Right cardiac atrium (tissue), 5 donors: ENCODE data around the gene CCDC197. TPM values are rescaled to one million over a fixed set of nuclear protein-coding genes. Genes with fewer than 3 reads are reported as not detected.

Experiments used
- ATAC-seq, 2 donors: fragments of 200-7000 bp; cut with Tn5 transposase; one replicate each; pipeline versions ENCODE4 v1.8.0 to v1.9.1; 2020; ENCODE audit warnings: moderate library complexity in 2 of 2, mild to moderate bottlenecking in 1 of 2
- DNase-seq, 3 donors: peaks; one replicate each; pipeline ENCODE4 v3.0.0-alpha.2; 2020
- H3K27ac ChIP-seq: one replicate; pipeline ENCODE4 v1.5.1; 2013; ENCODE audit warnings: mild to moderate bottlenecking, low read length, control low read depth, moderate library complexity
- H3K27me3 ChIP-seq: one replicate; pipeline ENCODE4 v1.6.1; 2013; ENCODE audit not compliant: control insufficient read depth, insufficient read depth
- H3K4me1 ChIP-seq: one replicate; pipeline ENCODE4 v1.6.1; 2013; ENCODE audit warnings: low read length; ENCODE audit not compliant: control insufficient read depth, insufficient read depth
- H3K4me3 ChIP-seq: one replicate; pipeline ENCODE4 v1.5.1; 2013; ENCODE audit warnings: low read length, control low read depth
- H3K9me3 ChIP-seq: one replicate; pipeline ENCODE4 v1.6.1; 2013; ENCODE audit warnings: low read length; ENCODE audit not compliant: control insufficient read depth
- WGBS: extraction: QIAGEN DNeasy Blood & Tissue Kit; methylation state at CpG from one replicate; pipeline ENCODE4 v1.1.7; 2013; 5-methylcytosine and 5-hydroxymethylcytosine counted together
- intact Hi-C, 4 donors: fragments of 100-400 bp; cut with DNase I; formaldehyde crosslinking; loops; one replicate each; pipeline versions ENCODE4 v1.11.0 to v1.14.0; 2022 to 2023
- polyA plus RNA-seq: library from polyadenylated mRNA; stranded (reverse); fragments of 200-250 nt; gene quantifications from one replicate; pipeline ENCODE4 v1.2.3, GENCODE V29; 2013
- total RNA-seq, 4 donors: library from RNA; stranded (reverse); fragmentation: NEBNext Ultra II Directional; extraction: Animal tissue kit (Norgen Biotek cat#: 25700); gene quantifications; one replicate each; pipeline ENCODE4 v1.2.1, GENCODE V29; 2021
- donor health status: healthy with polysubstance abuse.
- donor health status: DM: no; HTN: yes; CAD: no.
- donor health status: DM: no; HTN: no; CAD: no.
- donor health status: DM: no; HTN: yes; CAD: no; lungs with severe emphysema.
- donor health status: DM: yes; HTN: yes; CAD: no.

The CCDC197 gene
- total and polyA plus RNA-seq, 5 donors = 0.44 to 0.45 TPM; not detected in 3

DNA sequence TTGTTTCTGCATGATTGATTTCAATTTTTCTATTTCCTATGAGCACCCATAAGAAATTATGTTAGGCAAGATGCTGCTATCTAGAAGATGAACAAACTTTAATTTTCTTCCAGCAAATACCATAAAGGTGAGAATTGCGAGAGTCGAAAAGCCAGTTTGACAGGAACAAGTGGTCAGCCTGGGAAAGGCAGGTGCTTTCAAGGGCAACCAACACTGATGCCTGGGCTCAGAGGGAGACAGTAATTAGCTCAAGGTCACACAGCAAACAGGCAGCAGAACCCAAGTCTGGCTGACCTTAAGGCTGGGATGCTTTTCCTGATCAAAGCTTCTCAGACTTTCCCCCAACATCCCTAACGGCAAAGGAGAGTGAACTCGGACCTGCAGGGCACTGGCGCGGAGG lies 22.2 kb downstream of the CCDC197 start:
- H3K9me3 ChIP-seq = no peaks in the 10 kb centered on the region
- intact Hi-C loops = no loop called here
- no peaks in the 10 kb centered on the region for H3K27me3 ChIP-seq
- H3K4me1 ChIP-seq = no peaks in the 10 kb centered on the region
- DNase-seq = no peak
- H3K4me3 ChIP-seq = no peak overlapping the region
- ATAC-seq = no peak
- H3K27ac ChIP-seq = no peak overlapping the region
- WGBS = 84% methylated on average over 6 of the region's 6 CpGs

- no peaks in the 10 kb centered on the region for H3K27me3 ChIP-seq
- DNase-seq (no peak), ATAC-seq (no peak)
- no peak overlapping the region for H3K4me3 ChIP-seq
- H3K9me3 ChIP-seq = no peaks in the 10 kb centered on the region
- 86% methylated on average over 4 of the region's 4 CpGs for WGBS
- no peak overlapping the region for H3K27ac ChIP-seq
- no peaks in the 10 kb centered on the region for H3K4me1 ChIP-seq
- intact Hi-C loops = no loop called here
Measured at GRCh38 chr14:94020267-94020666, 23.2 kb downstream of the CCDC197 start.

DNA sequence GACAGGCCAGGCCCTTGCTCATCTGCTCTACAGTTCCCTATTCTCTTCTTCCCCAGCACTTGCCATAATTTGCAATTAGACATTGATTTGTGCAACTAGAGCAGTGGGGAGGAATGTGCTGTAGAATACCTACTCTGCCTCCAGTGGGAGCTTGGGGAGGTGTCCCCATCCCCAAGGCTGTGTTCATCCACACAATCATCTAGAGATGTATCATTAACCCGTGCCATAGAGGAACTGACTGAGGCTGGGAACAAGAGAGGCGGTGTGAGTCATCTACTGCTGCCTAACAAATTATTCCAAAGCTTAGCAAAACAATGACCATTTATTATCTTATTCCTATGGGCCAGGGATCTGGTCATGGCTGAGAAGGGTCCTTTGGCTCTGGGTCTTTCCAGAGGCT lies 23.9 kb downstream of the CCDC197 start:
- ATAC-seq (no peak), DNase-seq (peak in 1 of 3 donors; percentile 18)
- Histone ChIP-seq H3K27me3 (no peaks in the 10 kb centered on the region), H3K4me1 (no peaks in the 10 kb centered on the region), H3K27ac (no peak overlapping the region), H3K9me3 (no peaks in the 10 kb centered on the region), H3K4me3 (no peak overlapping the region)
- WGBS = 78% methylated on average over 2 of the region's 2 CpGs
- intact Hi-C loops = no loop called here

DNA sequence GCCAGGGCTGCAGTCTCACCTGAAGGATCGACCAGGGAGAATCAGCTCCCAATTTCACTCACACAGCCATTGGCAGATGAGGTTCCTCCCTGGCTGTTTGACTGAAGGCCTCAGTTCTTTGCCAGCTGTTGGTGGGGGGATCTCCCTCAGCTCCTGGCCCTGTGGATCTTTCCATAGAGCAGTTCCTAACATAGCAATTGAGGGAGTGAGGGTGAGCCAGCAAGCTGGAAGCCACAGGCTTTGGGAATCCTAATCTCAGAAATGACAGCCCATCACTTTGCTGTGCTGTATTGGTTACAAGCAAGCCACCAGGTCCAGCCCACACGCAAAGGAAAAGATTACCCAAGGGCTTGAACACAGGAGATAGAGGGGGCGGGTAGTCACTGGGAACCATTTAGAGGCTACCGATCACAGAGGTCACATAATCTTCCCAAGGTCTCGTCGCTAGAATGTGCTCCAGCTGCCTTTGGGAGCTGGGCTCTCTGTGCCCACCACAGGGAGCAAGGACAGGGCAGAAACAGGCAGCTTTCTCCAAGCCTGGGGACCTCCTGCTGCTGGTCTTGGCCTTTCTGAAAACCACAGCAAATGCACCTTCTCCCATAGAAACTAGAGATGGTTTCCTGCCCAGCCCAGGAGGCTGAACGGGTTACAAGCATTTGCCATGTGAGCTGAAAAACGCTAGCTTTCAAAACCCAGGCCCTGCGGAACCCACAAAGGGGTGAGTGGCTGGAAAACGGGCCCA lies 24.5 kb downstream of the CCDC197 start:
- no peak for ATAC-seq
- no peaks in the 10 kb centered on the region for H3K27me3 ChIP-seq
- no peaks in the 10 kb centered on the region for H3K4me1 ChIP-seq
- intact Hi-C loops = no loop called here
- no peak overlapping the region for H3K27ac ChIP-seq
- WGBS = 56% methylated on average over 10 of the region's 10 CpGs
- peak in 1 of 3 donors; percentile 12 for DNase-seq
- no peak overlapping the region for H3K4me3 ChIP-seq
- H3K9me3 ChIP-seq = no peaks in the 10 kb centered on the region

- Histone ChIP-seq H3K27ac (no peak overlapping the region), H3K27me3 (no peaks in the 10 kb centered on the region), H3K4me3 (no peak overlapping the region), H3K9me3 (no peaks in the 10 kb centered on the region), H3K4me1 (no peaks in the 10 kb centered on the region)
- DNase-seq (peak in 1 of 3 donors; percentile 42), ATAC-seq (no peak)
- WGBS = 70% methylated on average over 10 of the region's 10 CpGs
- intact Hi-C loops = no loop called here
Measured at GRCh38 chr14:94022532-94023411, 25.7 kb downstream of the CCDC197 start.

GRCh38 chr14:94024549-94024948 lies 27.4 kb downstream of the CCDC197 start:
- no peaks in the 10 kb centered on the region for H3K27me3 ChIP-seq
- H3K9me3 ChIP-seq = no peaks in the 10 kb centered on the region
- no peak overlapping the region for H3K27ac ChIP-seq
- intact Hi-C loops = no loop called here
- no peak for ATAC-seq
- WGBS = 93% methylated on average over 2 of the region's 2 CpGs
- no peaks in the 10 kb centered on the region for H3K4me1 ChIP-seq
- no peak overlapping the region for H3K4me3 ChIP-seq
- peak in 1 of 3 donors; percentile 14 for DNase-seq

- H3K4me1 ChIP-seq = no peaks in the 10 kb centered on the region
- WGBS = 60% methylated on average over 6 of the region's 6 CpGs
- no peaks in the 10 kb centered on the region for H3K27me3 ChIP-seq
- ATAC-seq (no peak), DNase-seq (no peak)
- intact Hi-C loops = no loop called here
- no peak overlapping the region for H3K4me3 ChIP-seq
- no peak overlapping the region for H3K27ac ChIP-seq
- no peaks in the 10 kb centered on the region for H3K9me3 ChIP-seq
Measured at GRCh38 chr14:94025720-94026119, 28.6 kb downstream of the CCDC197 start.

DNA sequence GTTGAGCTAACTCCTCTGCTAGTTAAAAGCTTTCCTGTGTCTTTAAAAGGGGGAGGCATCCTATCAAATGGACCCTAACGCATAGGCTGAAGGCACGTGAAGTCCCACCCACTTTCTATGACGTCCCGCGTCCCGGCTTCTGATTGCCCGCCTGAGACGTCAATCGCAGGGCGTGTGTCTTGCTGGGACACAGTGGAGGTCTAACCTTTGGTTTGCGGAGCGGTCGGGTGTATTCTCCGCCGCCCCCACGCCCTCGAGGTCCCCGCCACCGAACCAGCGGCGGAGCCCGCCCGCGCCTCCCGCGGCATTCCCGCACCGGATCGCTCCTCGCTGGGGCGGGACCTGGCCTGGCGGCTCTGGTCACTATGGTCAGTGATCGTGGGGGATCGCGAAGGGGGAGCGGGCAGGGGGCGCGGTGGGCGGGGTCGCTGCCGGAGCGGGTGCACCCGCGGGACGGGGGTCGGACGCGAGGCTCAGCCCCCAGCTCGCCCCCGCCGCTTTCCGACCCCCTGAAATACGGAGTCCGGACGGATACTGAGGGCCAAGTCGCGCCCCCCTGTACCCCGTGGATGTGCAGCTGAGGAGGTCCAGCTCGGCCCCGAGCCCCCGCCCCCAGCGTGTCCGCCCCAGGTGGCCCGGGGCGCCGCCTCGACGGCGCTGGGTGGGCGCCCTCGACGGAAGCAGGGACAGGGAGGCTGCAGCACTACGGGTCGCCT lies 29.2 kb downstream of the CCDC197 start, which contains the start of gene OTUB2:
TSS of gene OTUB2 (plus strand) at position 168 of the 716 bp plus-strand sequence. CDS start at position 366, 198 bp downstream.
- intact Hi-C loops = no loop called here
- ATAC-seq = peak; percentile 98 to 99
- DNase-seq = peak; percentile 97 to 99 (median 99)
- Histone ChIP-seq H3K27me3 (no peaks in the 10 kb centered on the region), H3K27ac (no peak within 1 kb of the TSS), H3K4me1 (no peaks in the 10 kb centered on the region), H3K9me3 (no peaks in the 10 kb centered on the region), H3K4me3 (peak within 1 kb of the TSS; percentile 71)
- WGBS = under 1% methylated on average over 74 of the region's 74 CpGs

- WGBS = 43% methylated on average over 17 of the region's 17 CpGs
- Histone ChIP-seq H3K27me3 (no peaks in the 10 kb centered on the region), H3K4me1 (no peaks in the 10 kb centered on the region), H3K27ac (no peak overlapping the region), H3K9me3 (no peaks in the 10 kb centered on the region), H3K4me3 (peak overlapping the region; percentile 71)
- ATAC-seq (no peak), DNase-seq (peak in 1 of 3 donors; percentile 51)
- intact Hi-C loops = no loop called here
Measured at GRCh38 chr14:94026889-94027469, 29.9 kb downstream of the CCDC197 start.

DNA sequence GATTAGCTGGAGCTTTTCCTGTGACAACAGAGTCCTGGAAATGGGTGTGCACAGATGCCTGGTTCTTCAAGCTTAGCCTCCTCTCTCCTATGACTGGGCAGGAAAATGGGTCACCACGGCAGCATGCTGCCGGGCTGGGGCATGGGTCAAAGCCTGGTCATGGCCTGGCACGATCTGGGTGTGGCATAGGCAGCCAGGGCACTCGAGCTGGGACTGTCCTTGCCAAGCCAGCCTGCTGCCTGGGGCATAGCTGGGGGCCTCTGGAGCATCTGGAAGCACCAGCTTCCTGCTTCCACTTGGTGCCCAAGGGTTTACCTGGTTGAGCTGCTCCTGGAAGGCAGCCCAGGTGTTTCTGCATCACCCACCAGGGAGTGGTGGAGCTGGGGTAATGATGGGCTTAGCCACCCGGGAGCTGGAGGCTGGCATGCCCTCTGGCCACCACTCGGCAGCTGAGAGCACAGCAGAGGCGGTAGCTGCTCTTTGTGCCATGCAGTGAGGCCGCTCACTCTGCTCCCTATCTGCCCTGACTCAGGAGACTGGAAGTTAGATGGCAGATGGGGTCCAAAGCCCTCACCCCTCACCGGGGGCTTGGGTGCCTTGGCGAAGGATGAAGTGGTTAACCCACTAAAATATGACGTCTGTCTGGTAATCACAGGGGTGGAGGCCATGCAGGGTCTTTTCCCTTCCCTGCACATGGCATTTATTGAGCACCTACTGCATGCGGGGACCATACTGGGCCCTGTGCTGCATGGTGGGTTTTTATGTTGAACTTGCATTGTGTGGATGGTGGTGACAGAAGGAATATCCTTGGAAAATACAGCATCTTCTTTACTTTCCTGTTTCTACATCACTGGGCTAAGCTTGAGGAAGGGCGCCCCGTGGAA lies 30.7 kb downstream of the CCDC197 start:
- peak in 1 of 3 donors; percentile 43 for DNase-seq
- Histone ChIP-seq H3K27ac (no peak overlapping the region), H3K27me3 (no peaks in the 10 kb centered on the region), H3K4me1 (no peaks in the 10 kb centered on the region), H3K9me3 (no peaks in the 10 kb centered on the region), H3K4me3 (no peak overlapping the region)
- intact Hi-C loops = no loop called here
- ATAC-seq = peak in 1 of 2 donors; percentile 4
- WGBS = 90% methylated on average over 14 of the region's 14 CpGs
